GM23338 (cell line): Measurements from ENCODE around the gene FFAR2. TPM values are rescaled to one million over a fixed set of nuclear protein-coding genes. Genes with fewer than 3 reads are reported as not detected.

Experiments
- ATAC-seq: fragments of 200-7000 bp; cut with Tn5 transposase; 3 replicates; pipeline ENCODE4 v1.9.1; 2020
- DNase-seq: peaks from one replicate; pipeline ENCODE4 v3.0.0-alpha.2; 2015; ENCODE audit warnings: low spot score
- H2AFZ ChIP-seq: fragments of 200-600 bp; sonication (generic); 2 replicates; pipeline ENCODE4 v1.8.0; 2016; ENCODE audit warnings: antibody characterized with exemption, mild to moderate bottlenecking, moderate library complexity
- H3F3A ChIP-seq: fragments of 200-600 bp; sonication (generic); replicated peaks from 2 replicates; pipeline ENCODE4 v1.8.0; 2017; ENCODE audit warnings: antibody characterized with exemption, mixed run types, low read depth
- H3K27ac ChIP-seq: fragments of 200-600 bp; sonication (generic); 2 replicates; pipeline ENCODE4 v1.6.1; 2016; ENCODE audit warnings: low read depth
- H3K27me3 ChIP-seq: fragments of 200-600 bp; sonication (generic); 2 replicates; pipeline ENCODE4 v1.8.0; 2016; ENCODE audit warnings: mild to moderate bottlenecking, mixed run types, moderate library complexity; ENCODE audit not compliant: insufficient read depth
- H3K36me3 ChIP-seq: fragments of 200-600 bp; sonication (generic); 2 replicates; pipeline ENCODE4 v1.8.0; 2016; ENCODE audit warnings: mild to moderate bottlenecking; ENCODE audit not compliant: insufficient read depth
- H3K4me1 ChIP-seq: fragments of 200-600 bp; sonication (generic); 2 replicates; pipeline ENCODE4 v1.8.0; 2016; ENCODE audit warnings: mild to moderate bottlenecking, moderate library complexity; ENCODE audit not compliant: insufficient read depth
- H3K4me2 ChIP-seq: fragments of 200-600 bp; sonication (generic); 2 replicates; pipeline ENCODE4 v1.7.1; 2017; ENCODE audit warnings: mixed run types
- H3K4me3 ChIP-seq: fragments of 200-600 bp; sonication (generic); 2 replicates; pipeline ENCODE4 v1.6.1; 2016; ENCODE audit warnings: mixed run types
- H3K79me2 ChIP-seq: fragments of 200-600 bp; sonication (generic); replicated peaks from 2 replicates; pipeline ENCODE4 v1.8.0; 2017; ENCODE audit warnings: mild to moderate bottlenecking; ENCODE audit not compliant: insufficient read depth
- H3K9me2 ChIP-seq: fragments of 200-600 bp; sonication (generic); 2 replicates; pipeline ENCODE4 v1.8.0; 2017; ENCODE audit not compliant: insufficient read depth
- H4K20me1 ChIP-seq: fragments of 200-600 bp; sonication (generic); replicated peaks from 2 replicates; pipeline ENCODE4 v1.8.0; 2017; ENCODE audit warnings: mild to moderate bottlenecking; ENCODE audit not compliant: insufficient read depth
- H3K27ac Mint-ChIP-seq: 2 replicates; pipeline ENCODE4 v1.8.0; 2020; ENCODE audit warnings: inconsistent platforms, mild to moderate bottlenecking, moderate library complexity, mixed read lengths
- H3K27me3 Mint-ChIP-seq: 3 replicates; pipeline ENCODE4 v1.8.0; 2022; ENCODE audit warnings: low read depth, mild to moderate bottlenecking, moderate library complexity, mixed read lengths, inconsistent platforms; ENCODE audit not compliant: insufficient read depth, poor library complexity
- H3K36me3 Mint-ChIP-seq: 3 replicates; pipeline ENCODE4 v1.8.0; 2021; ENCODE audit warnings: low read depth, mild to moderate bottlenecking, inconsistent platforms, moderate library complexity, mixed read lengths
- H3K4me1 Mint-ChIP-seq: 3 replicates; pipeline ENCODE4 v1.8.0; 2020; ENCODE audit warnings: mild to moderate bottlenecking, inconsistent platforms, mixed read lengths
- H3K4me3 Mint-ChIP-seq: 3 replicates; pipeline ENCODE4 v1.8.0; 2021; ENCODE audit warnings: moderate library complexity, mild to moderate bottlenecking, inconsistent platforms, mixed read lengths
- H3K9me3 Mint-ChIP-seq: 3 replicates; pipeline ENCODE4 v1.8.0; 2020; ENCODE audit warnings: moderate library complexity, mild to moderate bottlenecking, inconsistent platforms, mixed read lengths
- EZH2 ChIP-seq: fragments of 200-600 bp; sonication (generic); IDR thresholded peaks from one replicate; pipeline ENCODE4 v1.8.0; 2017; ENCODE audit warnings: antibody characterized with exemption, mild to moderate bottlenecking, low read depth; ENCODE audit not compliant: unreplicated experiment
- NANOG ChIP-seq: IDR thresholded peaks from 2 replicates; pipeline ENCODE4 v1.6.1; 2016; ENCODE audit warnings: antibody characterized with exemption, borderline replicate concordance
- ZNF331 ChIP-seq: fragments of 250-450 bp; sonication (Bioruptor Pico); IDR thresholded peaks from 2 replicates; pipeline ENCODE4 v1.5.0; 2020; ENCODE audit warnings: low read depth, mild to moderate bottlenecking, moderate library complexity
- polyA plus RNA-seq: library from polyadenylated mRNA; unstranded; fragments of >200 nt; fragmentation: Nextera tagmentation; extraction: Ambion mirVana; gene quantifications from 2 replicates; pipeline ENCODE4 v1.2.1, GENCODE V29; 2016
- total RNA-seq: library from RNA; depleted of rRNA; stranded (reverse); fragments of >200 nt; shearing (Covaris generic); gene quantifications from 2 replicates; pipeline ENCODE4 v1.2.3, GENCODE V29; 2014
- TF ChIP-seq, protein P1 (sequence below): fragments of 250-450 bp; sonication (Bioruptor Pico); IDR thresholded peaks from 2 replicates; pipeline ENCODE4 v1.5.0; 2020; ENCODE audit warnings: mild to moderate bottlenecking, moderate library complexity
- TF ChIP-seq, protein P2 (sequence below), 2 experiments: fragments of 200-600 bp in 1 of 2; sonication (generic) in 1 of 2; conservative IDR thresholded peaks; 2 replicates each; pipeline versions ENCODE4 v1.5.1 to v1.6.1; 2016 to 2017; ENCODE audit warnings: antibody characterized with exemption in 2 of 2, low read depth in 2 of 2, mild to moderate bottlenecking in 2 of 2, moderate library complexity in 1 of 2

FFAR2 gene
- total and polyA plus RNA-seq, 2 experiments from 2014 or later = not detected

DNA sequence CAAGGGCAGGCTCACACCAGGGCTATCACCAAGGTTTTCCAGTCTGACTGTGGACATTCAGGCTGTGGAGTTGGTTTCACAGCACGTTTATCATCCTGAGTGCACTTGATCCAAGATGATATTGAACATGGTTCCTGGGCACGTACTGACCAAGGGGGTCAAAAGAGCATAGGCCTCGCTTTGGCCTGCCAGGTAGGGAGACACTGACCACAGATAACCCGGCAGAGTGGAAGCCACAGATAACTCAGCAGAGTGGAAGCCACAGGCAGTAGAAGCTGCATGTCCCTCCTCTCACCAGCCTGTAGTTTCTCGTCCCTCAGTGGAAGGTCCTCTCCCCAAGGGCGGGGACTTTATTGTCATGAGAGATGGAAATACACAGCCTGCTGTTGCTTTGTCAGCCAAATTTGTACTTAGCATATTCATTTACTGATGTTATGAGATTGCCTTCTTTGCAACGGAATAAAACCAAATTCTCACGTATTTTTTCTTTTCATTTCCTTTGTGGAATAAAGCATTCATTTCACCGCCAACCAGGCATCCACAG, 51.0 kb downstream of the FFAR2 start (continued):
- TF ChIP-seq, protein P1, sequence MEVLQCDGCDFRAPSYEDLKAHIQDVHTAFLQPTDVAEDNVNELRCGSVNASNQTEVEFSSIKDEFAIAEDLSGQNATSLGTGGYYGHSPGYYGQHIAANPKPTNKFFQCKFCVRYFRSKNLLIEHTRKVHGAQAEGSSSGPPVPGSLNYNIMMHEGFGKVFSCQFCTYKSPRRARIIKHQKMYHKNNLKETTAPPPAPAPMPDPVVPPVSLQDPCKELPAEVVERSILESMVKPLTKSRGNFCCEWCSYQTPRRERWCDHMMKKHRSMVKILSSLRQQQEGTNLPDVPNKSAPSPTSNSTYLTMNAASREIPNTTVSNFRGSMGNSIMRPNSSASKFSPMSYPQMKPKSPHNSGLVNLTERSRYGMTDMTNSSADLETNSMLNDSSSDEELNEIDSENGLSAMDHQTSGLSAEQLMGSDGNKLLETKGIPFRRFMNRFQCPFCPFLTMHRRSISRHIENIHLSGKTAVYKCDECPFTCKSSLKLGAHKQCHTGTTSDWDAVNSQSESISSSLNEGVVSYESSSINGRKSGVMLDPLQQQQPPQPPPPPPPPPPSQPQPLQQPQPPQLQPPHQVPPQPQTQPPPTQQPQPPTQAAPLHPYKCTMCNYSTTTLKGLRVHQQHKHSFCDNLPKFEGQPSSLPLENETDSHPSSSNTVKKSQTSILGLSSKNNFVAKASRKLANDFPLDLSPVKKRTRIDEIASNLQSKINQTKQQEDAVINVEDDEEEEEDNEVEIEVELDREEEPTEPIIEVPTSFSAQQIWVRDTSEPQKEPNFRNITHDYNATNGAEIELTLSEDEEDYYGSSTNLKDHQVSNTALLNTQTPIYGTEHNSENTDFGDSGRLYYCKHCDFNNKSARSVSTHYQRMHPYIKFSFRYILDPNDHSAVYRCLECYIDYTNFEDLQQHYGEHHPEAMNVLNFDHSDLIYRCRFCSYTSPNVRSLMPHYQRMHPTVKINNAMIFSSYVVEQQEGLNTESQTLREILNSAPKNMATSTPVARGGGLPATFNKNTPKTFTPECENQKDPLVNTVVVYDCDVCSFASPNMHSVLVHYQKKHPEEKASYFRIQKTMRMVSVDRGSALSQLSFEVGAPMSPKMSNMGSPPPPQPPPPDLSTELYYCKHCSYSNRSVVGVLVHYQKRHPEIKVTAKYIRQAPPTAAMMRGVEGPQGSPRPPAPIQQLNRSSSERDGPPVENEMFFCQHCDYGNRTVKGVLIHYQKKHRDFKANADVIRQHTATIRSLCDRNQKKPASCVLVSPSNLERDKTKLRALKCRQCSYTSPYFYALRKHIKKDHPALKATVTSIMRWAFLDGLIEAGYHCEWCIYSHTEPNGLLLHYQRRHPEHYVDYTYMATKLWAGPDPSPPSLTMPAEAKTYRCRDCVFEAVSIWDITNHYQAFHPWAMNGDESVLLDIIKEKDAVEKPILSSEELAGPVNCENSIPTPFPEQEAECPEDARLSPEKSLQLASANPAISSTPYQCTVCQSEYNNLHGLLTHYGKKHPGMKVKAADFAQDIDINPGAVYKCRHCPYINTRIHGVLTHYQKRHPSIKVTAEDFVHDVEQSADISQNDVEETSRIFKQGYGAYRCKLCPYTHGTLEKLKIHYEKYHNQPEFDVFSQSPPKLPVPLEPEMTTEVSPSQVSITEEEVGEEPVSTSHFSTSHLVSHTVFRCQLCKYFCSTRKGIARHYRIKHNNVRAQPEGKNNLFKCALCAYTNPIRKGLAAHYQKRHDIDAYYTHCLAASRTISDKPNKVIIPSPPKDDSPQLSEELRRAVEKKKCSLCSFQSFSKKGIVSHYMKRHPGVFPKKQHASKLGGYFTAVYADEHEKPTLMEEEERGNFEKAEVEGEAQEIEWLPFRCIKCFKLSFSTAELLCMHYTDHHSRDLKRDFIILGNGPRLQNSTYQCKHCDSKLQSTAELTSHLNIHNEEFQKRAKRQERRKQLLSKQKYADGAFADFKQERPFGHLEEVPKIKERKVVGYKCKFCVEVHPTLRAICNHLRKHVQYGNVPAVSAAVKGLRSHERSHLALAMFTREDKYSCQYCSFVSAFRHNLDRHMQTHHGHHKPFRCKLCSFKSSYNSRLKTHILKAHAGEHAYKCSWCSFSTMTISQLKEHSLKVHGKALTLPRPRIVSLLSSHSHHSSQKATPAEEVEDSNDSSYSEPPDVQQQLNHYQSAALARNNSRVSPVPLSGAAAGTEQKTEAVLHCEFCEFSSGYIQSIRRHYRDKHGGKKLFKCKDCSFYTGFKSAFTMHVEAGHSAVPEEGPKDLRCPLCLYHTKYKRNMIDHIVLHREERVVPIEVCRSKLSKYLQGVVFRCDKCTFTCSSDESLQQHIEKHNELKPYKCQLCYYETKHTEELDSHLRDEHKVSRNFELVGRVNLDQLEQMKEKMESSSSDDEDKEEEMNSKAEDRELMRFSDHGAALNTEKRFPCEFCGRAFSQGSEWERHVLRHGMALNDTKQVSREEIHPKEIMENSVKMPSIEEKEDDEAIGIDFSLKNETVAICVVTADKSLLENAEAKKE (CRISPR knock-in tag) = no peak
- TF ChIP-seq, protein P2, sequence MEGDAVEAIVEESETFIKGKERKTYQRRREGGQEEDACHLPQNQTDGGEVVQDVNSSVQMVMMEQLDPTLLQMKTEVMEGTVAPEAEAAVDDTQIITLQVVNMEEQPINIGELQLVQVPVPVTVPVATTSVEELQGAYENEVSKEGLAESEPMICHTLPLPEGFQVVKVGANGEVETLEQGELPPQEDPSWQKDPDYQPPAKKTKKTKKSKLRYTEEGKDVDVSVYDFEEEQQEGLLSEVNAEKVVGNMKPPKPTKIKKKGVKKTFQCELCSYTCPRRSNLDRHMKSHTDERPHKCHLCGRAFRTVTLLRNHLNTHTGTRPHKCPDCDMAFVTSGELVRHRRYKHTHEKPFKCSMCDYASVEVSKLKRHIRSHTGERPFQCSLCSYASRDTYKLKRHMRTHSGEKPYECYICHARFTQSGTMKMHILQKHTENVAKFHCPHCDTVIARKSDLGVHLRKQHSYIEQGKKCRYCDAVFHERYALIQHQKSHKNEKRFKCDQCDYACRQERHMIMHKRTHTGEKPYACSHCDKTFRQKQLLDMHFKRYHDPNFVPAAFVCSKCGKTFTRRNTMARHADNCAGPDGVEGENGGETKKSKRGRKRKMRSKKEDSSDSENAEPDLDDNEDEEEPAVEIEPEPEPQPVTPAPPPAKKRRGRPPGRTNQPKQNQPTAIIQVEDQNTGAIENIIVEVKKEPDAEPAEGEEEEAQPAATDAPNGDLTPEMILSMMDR (conservative IDR thresholded peaks at IDR 0.05; ENCODE audit: low read depth in 2 of 2) = no peak
- TF ChIP-seq ZNF331 = no peak

DNA sequence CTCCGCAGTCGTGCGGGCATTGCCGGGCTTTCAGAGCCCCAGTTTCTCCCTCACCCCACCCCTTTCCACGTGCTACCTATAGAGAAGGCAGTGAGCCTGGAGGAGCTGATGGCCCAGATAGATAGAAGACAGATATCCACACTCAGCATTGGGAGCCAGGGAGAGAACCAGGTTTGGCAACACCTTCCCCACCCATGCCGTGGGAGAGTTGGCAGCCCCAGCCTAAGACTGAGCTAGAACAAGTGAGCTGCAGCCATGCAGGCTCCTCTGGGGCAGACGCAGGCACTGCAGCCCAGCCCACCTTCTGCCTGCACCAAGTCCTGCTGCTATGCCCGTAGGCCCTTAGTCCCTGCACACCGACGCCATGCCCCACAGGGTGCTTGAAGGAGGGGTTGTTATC, 52.6 kb downstream of the FFAR2 start:
- Histone ChIP-seq H4K20me1 (peaks cover 13% of the 10 kb centered on the region), H3K9me2 (no peaks in the 10 kb centered on the region), H3K4me2 (no peak overlapping the region), H2AFZ (no peak overlapping the region), H3K27me3 (no peaks in the 10 kb centered on the region), H3K36me3 (peaks cover 24% of the 10 kb centered on the region), H3K4me3 (no peak overlapping the region), H3K4me1 (no peaks in the 10 kb centered on the region), H3K79me2 (no peaks in the 10 kb centered on the region), H3F3A (peaks cover 11% of the 10 kb centered on the region; the same call in 1 of the 2 replicates), H3K27ac (no peak overlapping the region)
- DNase-seq (no peak), ATAC-seq (no peak)
- H3K4me3 Mint-ChIP-seq = no peak overlapping the region
- H3K27ac Mint-ChIP-seq = peak overlapping the region; percentile 71; the same call in 1 of the 2 replicates
- H3K9me3 Mint-ChIP-seq = no peaks in the 10 kb centered on the region
- peaks cover 86% of the 10 kb centered on the region for H3K36me3 Mint-ChIP-seq
- H3K27me3 Mint-ChIP-seq = peaks cover 18% of the 10 kb centered on the region
- H3K4me1 Mint-ChIP-seq = peaks cover 19% of the 10 kb centered on the region
- TF ChIP-seq, protein P2 (conservative IDR thresholded peaks at IDR 0.05; ENCODE audit: low read depth in 2 of 2) = no peak
- TF ChIP-seq NANOG (no peak), EZH2 (no peak)
